Skeletal muscle tissue (tissue), 4 donors: ENCODE results near the gene SLC12A7. TPM values are rescaled to one million over a fixed set of nuclear protein-coding genes. Genes with fewer than 3 reads are reported as not detected.

Experiments
- H3K27ac ChIP-seq: one replicate; pipeline ENCODE4 v1.7.0; 2013; ENCODE audit warnings: mild to moderate bottlenecking, low read depth, low read length, inconsistent platforms
- H3K27me3 ChIP-seq, 3 donors: one replicate each; pipeline ENCODE4 v1.7.0; 2013; ENCODE audit warnings: low read length in 3 of 3; ENCODE audit not compliant: control insufficient read depth in 3 of 3, insufficient read depth in 3 of 3
- H3K36me3 ChIP-seq, 3 donors: one replicate each; pipeline ENCODE4 v1.7.0; 2013; ENCODE audit warnings: low read length in 3 of 3; ENCODE audit not compliant: control insufficient read depth in 3 of 3, insufficient read depth in 3 of 3
- H3K4me1 ChIP-seq, 3 donors: one replicate each; pipeline ENCODE4 v1.7.0; 2013; ENCODE audit warnings: low read length in 3 of 3, mild to moderate bottlenecking in 3 of 3; ENCODE audit not compliant: control insufficient read depth in 3 of 3, insufficient read depth in 3 of 3
- H3K4me3 ChIP-seq, 3 donors: one replicate each; pipeline ENCODE4 v1.7.0; 2013; ENCODE audit warnings: low read length in 3 of 3
- H3K9ac ChIP-seq, 3 donors: one replicate each; pipeline ENCODE4 v1.7.0; 2013; ENCODE audit warnings: low read length in 3 of 3, mild to moderate bottlenecking in 3 of 3, moderate library complexity in 2 of 3, low read depth in 1 of 3
- H3K9me3 ChIP-seq, 3 donors: one replicate each; pipeline ENCODE4 v1.7.0; 2013; ENCODE audit warnings: low read length in 3 of 3; ENCODE audit not compliant: control insufficient read depth in 3 of 3
- total RNA-seq: library from RNA; depleted of rRNA; stranded (reverse); fragments of >200 nt; gene quantifications from one replicate; pipeline ENCODE4 v1.2.3, GENCODE V29; 2014
- donor health status: Osteomylitis.

The SLC12A7 gene
- total RNA-seq, 1 donor from 2014 or later: 5.7 TPM

DNA sequence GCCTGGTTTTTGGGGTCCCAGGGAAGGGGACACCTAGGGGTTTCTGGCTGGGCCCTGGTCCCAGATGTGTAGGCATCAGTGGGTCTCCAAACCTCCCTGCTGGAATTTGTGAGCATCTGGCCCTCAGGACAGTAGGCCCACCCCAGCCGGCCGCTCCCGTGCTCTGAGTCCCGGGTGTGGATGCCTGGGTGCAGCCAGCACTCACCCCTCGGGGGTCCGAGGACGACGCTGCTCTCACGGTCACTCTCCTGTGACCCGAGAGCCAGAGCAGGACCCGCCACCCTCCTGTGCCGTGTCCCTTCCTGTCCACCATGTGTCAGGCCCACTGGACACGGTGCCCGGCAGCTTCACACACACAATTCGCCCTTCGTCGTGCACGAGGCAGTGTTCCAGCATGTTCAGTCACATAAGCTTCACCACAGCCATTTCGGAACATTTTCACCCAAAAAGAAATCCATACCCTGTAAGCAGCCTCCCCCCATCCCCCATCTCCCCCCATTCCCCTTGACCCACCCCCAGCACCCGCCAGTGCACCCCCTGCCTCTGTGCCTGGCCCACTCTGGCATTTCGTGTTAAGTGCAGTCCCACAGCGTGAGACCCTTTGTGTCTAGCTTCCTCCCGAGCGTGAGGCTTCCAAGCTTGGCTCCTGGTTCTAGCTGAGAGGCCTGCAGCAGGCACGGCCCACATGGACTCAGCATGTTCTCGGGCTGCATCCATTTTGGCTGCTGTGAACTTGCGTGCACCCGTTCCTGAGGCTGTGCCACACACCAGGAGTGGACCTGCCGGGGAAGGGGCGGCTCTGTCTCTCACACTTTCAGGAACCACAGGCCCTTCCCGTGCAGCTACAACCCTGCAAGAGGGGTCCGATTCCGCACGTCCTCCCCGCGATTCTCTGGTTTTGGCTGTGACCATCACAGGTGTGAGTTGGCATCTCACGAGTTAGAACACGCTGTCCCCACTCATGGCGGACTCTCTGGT is 62.7 kb downstream of the SLC12A7 start:
- peaks cover 0 to 9% (median 8%) of the 10 kb centered on the region in 3 donors for H3K36me3 ChIP-seq
- H3K9me3 ChIP-seq: no peaks in the 10 kb centered on the region
- no peak overlapping the region for H3K9ac ChIP-seq
- H3K27ac ChIP-seq: no peak overlapping the region
- H3K4me3 ChIP-seq: no peak overlapping the region
- peaks cover 0 to 11% (median 0%) of the 10 kb centered on the region in 3 donors for H3K4me1 ChIP-seq
- H3K27me3 ChIP-seq: peaks cover 0 to 12% (median 6%) of the 10 kb centered on the region in 3 donors

DNA sequence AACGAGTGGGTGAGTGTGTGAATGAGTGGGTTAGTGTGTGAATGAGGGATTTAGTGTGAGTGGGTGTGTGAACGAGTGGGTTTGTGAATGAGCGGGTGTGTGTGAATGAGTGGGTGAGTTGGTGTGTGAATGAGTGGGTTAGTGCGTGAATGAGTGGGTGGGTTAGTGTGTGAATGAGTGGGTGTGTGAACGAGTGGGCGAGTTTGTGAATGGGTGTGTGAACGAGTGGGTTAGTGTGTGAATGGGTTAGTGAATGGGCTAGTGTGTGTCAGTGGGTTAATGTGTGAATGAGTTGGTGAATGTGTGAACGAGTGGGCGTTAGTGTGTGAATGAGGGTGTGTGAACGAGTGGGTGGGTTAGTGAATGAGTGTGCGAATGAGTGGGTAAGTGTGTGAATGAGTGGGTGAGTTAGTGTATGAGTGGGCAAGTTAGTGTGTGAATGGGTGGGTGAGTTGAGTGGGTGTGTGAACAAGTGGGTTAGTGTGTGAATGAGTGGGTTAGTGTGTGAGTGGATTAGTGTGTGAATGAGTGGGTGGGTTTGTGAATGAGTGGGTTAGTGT is 63.6 kb downstream of the SLC12A7 start:
- Histone ChIP-seq H3K36me3 (peaks cover 0 to 8% (median 8%) of the 10 kb centered on the region in 3 donors), H3K27ac (no peak overlapping the region), H3K27me3 (peaks cover 0 to 12% (median 6%) of the 10 kb centered on the region in 3 donors), H3K9me3 (no peaks in the 10 kb centered on the region), H3K4me1 (peaks cover 0 to 3% (median 0%) of the 10 kb centered on the region in 3 donors), H3K4me3 (no peak overlapping the region), H3K9ac (no peak overlapping the region)

GRCh38 chr5:1047332-1047965 is 64.4 kb downstream of the SLC12A7 start:
- Histone ChIP-seq H3K9me3 (no peaks in the 10 kb centered on the region), H3K9ac (no peak overlapping the region), H3K27me3 (peaks cover 0 to 7% (median 0%) of the 10 kb centered on the region in 3 donors), H3K4me3 (no peak overlapping the region), H3K36me3 (peaks cover 0 to 8% (median 4%) of the 10 kb centered on the region in 3 donors), H3K27ac (no peak overlapping the region), H3K4me1 (no peaks in the 10 kb centered on the region)

GRCh38 chr5:1045960-1046560 is 65.8 kb downstream of the SLC12A7 start:
- H3K9ac ChIP-seq: no peak overlapping the region
- H3K36me3 ChIP-seq: no peaks in the 10 kb centered on the region
- peaks cover 0 to 4% (median 0%) of the 10 kb centered on the region in 3 donors for H3K27me3 ChIP-seq
- H3K4me1 ChIP-seq: no peaks in the 10 kb centered on the region
- no peak overlapping the region for H3K4me3 ChIP-seq
- no peaks in the 10 kb centered on the region for H3K9me3 ChIP-seq
- no peak overlapping the region for H3K27ac ChIP-seq

GRCh38 chr5:1044117-1044516 is 67.7 kb downstream of the SLC12A7 start:
- peaks cover 3 to 8% (median 7%) of the 10 kb centered on the region in 3 donors for H3K27me3 ChIP-seq
- no peak overlapping the region for H3K27ac ChIP-seq
- no peak overlapping the region for H3K9ac ChIP-seq
- no peaks in the 10 kb centered on the region for H3K36me3 ChIP-seq
- no peaks in the 10 kb centered on the region for H3K9me3 ChIP-seq
- no peaks in the 10 kb centered on the region for H3K4me1 ChIP-seq
- no peak overlapping the region for H3K4me3 ChIP-seq

GRCh38 chr5:1043327-1043726 is 68.5 kb downstream of the SLC12A7 start:
- Histone ChIP-seq H3K36me3 (no peaks in the 10 kb centered on the region), H3K4me3 (no peak overlapping the region), H3K4me1 (no peaks in the 10 kb centered on the region), H3K27ac (no peak overlapping the region), H3K9ac (no peak overlapping the region), H3K9me3 (no peaks in the 10 kb centered on the region), H3K27me3 (peaks cover 3 to 15% (median 7%) of the 10 kb centered on the region in 3 donors)

DNA sequence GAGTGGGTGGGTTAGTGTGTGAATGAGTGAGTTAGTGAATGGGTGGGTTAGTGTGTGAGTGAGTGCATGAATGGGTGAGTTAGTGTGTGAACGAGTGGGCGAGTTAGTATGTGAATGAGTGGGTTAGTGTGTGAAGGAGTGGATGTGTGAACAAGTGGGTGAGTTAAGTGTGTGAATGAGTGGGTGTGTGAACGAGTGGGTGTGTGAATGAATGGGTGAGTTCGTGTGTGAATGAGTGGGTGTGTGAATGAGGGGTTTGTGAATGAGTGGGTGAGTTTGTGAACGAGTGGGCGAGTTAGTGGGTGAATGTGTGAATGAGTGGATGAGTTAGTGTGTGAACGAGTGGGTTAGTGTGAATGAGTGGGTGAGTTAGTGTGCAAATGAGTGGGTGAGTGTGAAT is 69.2 kb downstream of the SLC12A7 start:
- H3K4me3 ChIP-seq: no peak overlapping the region
- no peak overlapping the region for H3K9ac ChIP-seq
- no peaks in the 10 kb centered on the region for H3K36me3 ChIP-seq
- H3K27ac ChIP-seq: no peak overlapping the region
- H3K4me1 ChIP-seq: no peaks in the 10 kb centered on the region
- H3K27me3 ChIP-seq: peaks cover 3 to 15% (median 7%) of the 10 kb centered on the region in 3 donors
- H3K9me3 ChIP-seq: no peaks in the 10 kb centered on the region

GRCh38 chr5:1041225-1042143 is 70.4 kb downstream of the SLC12A7 start:
- H3K36me3 ChIP-seq: no peaks in the 10 kb centered on the region
- H3K9me3 ChIP-seq: no peaks in the 10 kb centered on the region

GRCh38 chr5:1040571-1040970 is 71.3 kb downstream of the SLC12A7 start:
- Histone ChIP-seq H3K36me3 (no peaks in the 10 kb centered on the region), H3K4me1 (no peaks in the 10 kb centered on the region), H3K9ac (no peak overlapping the region), H3K27ac (no peak overlapping the region), H3K4me3 (no peak overlapping the region), H3K9me3 (no peaks in the 10 kb centered on the region), H3K27me3 (peaks cover 3 to 15% (median 13%) of the 10 kb centered on the region in 3 donors)

More at GRCh38 chr5:1041225-1042143, 70.4 kb downstream of the SLC12A7 start:
- H3K9ac ChIP-seq: no peak overlapping the region
- no peaks in the 10 kb centered on the region for H3K4me1 ChIP-seq
- peaks cover 3 to 15% (median 12%) of the 10 kb centered on the region in 3 donors for H3K27me3 ChIP-seq
- H3K27ac ChIP-seq: no peak overlapping the region
- no peak overlapping the region for H3K4me3 ChIP-seq
